Mucosa of descending colon (tissue), 3 donors: Measurements from ENCODE around the gene MAPKAPK5. TPM values are rescaled to one million over a fixed set of nuclear protein-coding genes. Genes with fewer than 3 reads are reported as not detected.

Experiments
- ATAC-seq: fragments of 200-7000 bp; cut with Tn5 transposase; one replicate; pipeline ENCODE4 v1.9.1; 2020; ENCODE audit warnings: mild to moderate bottlenecking, moderate library complexity
- DNase-seq, 3 donors: peaks; one replicate each; pipeline ENCODE4 v3.0.0-alpha.2; 2020
- H3K36me3 ChIP-seq: fragments of 200-600 bp; one replicate; pipeline ENCODE4 v1.8.0; 2021; ENCODE audit warnings: low read depth, mild to moderate bottlenecking
- H3K4me1 ChIP-seq: fragments of 200-600 bp; one replicate; pipeline ENCODE4 v1.8.0; 2021; ENCODE audit warnings: low read depth, mild to moderate bottlenecking
- H3K4me3 ChIP-seq: fragments of 200-600 bp; one replicate; pipeline ENCODE4 v1.8.0; 2021; ENCODE audit warnings: mild to moderate bottlenecking
- H3K9me3 ChIP-seq: fragments of 200-600 bp; one replicate; pipeline ENCODE4 v1.8.0; 2021; ENCODE audit warnings: mild to moderate bottlenecking
- CTCF ChIP-seq: fragments of 200-600 bp; IDR thresholded peaks from one replicate; pipeline ENCODE4 v1.8.0; 2022; ENCODE audit warnings: antibody characterized with exemption, mild to moderate bottlenecking
- intact Hi-C, 2 donors: fragments of 100-400 bp; cut with DNase I in 1 of 2; cut with micrococcal nuclease in 1 of 2; formaldehyde crosslinking; loops; one replicate each; pipeline versions ENCODE4 v1.11.0 to v1.11.1; 2022; cut with DNase I, micrococcal nuclease
- total RNA-seq, 3 donors: library from RNA; stranded (reverse); fragmentation: NEBNext Ultra II Directional in 2 of 3; extraction: Animal tissue kit (Norgen Biotek cat#: 25700) in 2 of 3; gene quantifications; one replicate each; pipeline versions ENCODE4 v1.2.1 to v1.2.4, GENCODE V29; 2021 to 2023
- donor health status: DM: no; HTN: no; CAD: no; lungs with moderate emphysema.
- donor health status: DM: no; HTN: no; CAD: no.
- donor health status: DM: no; HTN: yes; CAD: no.

The MAPKAPK5 gene
- total RNA-seq, 3 donors from 2014 or later = 64.0 to 86.3 (median 82.0) TPM

GRCh38 chr12:111868676-111869588 is 26.9 kb downstream of the MAPKAPK5 start:
- no peak for TF ChIP-seq CTCF
- H3K9me3 ChIP-seq = no peaks in the 10 kb centered on the region
- peaks cover 13% of the 10 kb centered on the region for H3K36me3 ChIP-seq
- ATAC-seq = no peak
- intact Hi-C loops = no loop called here
- no peaks in the 10 kb centered on the region for H3K4me1 ChIP-seq
- no peak for DNase-seq
- H3K4me3 ChIP-seq = no peak overlapping the region

- Histone ChIP-seq H3K4me3 (no peak overlapping the region), H3K9me3 (no peaks in the 10 kb centered on the region), H3K36me3 (peaks cover 13% of the 10 kb centered on the region), H3K4me1 (no peaks in the 10 kb centered on the region)
- intact Hi-C loops = no loop called here
- ATAC-seq (no peak), DNase-seq (no peak)
- no peak for TF ChIP-seq CTCF
Observed at GRCh38 chr12:111869671-111870070, 27.6 kb downstream of the MAPKAPK5 start.

GRCh38 chr12:111870216-111870615 is 28.2 kb downstream of the MAPKAPK5 start:
- Histone ChIP-seq H3K36me3 (peaks cover 13% of the 10 kb centered on the region), H3K9me3 (no peaks in the 10 kb centered on the region), H3K4me3 (no peak overlapping the region), H3K4me1 (no peaks in the 10 kb centered on the region)
- no peak for TF ChIP-seq CTCF
- ATAC-seq = no peak
- intact Hi-C loops = no loop called here
- no peak for DNase-seq

GRCh38 chr12:111870706-111871105 is 28.7 kb downstream of the MAPKAPK5 start:
- no peak for TF ChIP-seq CTCF
- no peaks in the 10 kb centered on the region for H3K4me1 ChIP-seq
- H3K36me3 ChIP-seq = peaks cover 13% of the 10 kb centered on the region
- no peak overlapping the region for H3K4me3 ChIP-seq
- intact Hi-C loops = no loop called here
- ATAC-seq (no peak), DNase-seq (no peak)
- H3K9me3 ChIP-seq = no peaks in the 10 kb centered on the region

GRCh38 chr12:111873113-111873512 is 31.1 kb downstream of the MAPKAPK5 start:
- Histone ChIP-seq H3K9me3 (no peaks in the 10 kb centered on the region), H3K4me3 (no peak overlapping the region), H3K36me3 (peaks cover 13% of the 10 kb centered on the region), H3K4me1 (no peaks in the 10 kb centered on the region)
- DNase-seq (no peak), ATAC-seq (no peak)
- no peak for TF ChIP-seq CTCF
- intact Hi-C loops = no loop called here
